ENCODE data around the gene DGLUCY. TPM values are rescaled to one million over a fixed set of nuclear protein-coding genes. Genes with fewer than 3 reads are reported as not detected.

DGLUCY gene
- total RNA-seq, 1 experiment from 2014 or later = 26.7 TPM

- ChIA-PET POLR2A (ENCODE audit: low non-redundant PET) (no interaction called here), CTCF (no interaction called here)
- intact Hi-C loops (cut with micrococcal nuclease; ENCODE audit: unreplicated experiment) = no loop called here
- no peak overlapping the region for H3K27ac ChIP-seq (ENCODE audit: low read depth, low read length, poor library complexity, severe bottlenecking)
- TF ChIP-seq, protein P1, sequence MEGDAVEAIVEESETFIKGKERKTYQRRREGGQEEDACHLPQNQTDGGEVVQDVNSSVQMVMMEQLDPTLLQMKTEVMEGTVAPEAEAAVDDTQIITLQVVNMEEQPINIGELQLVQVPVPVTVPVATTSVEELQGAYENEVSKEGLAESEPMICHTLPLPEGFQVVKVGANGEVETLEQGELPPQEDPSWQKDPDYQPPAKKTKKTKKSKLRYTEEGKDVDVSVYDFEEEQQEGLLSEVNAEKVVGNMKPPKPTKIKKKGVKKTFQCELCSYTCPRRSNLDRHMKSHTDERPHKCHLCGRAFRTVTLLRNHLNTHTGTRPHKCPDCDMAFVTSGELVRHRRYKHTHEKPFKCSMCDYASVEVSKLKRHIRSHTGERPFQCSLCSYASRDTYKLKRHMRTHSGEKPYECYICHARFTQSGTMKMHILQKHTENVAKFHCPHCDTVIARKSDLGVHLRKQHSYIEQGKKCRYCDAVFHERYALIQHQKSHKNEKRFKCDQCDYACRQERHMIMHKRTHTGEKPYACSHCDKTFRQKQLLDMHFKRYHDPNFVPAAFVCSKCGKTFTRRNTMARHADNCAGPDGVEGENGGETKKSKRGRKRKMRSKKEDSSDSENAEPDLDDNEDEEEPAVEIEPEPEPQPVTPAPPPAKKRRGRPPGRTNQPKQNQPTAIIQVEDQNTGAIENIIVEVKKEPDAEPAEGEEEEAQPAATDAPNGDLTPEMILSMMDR (conservative IDR thresholded peaks at IDR 0.05; ENCODE audit: low read depth, low read length) = no peak
- H3K4me3 ChIP-seq (ENCODE audit: low read depth, low read length, poor library complexity, severe bottlenecking) = no peak overlapping the region
- DNase-seq (ENCODE audit: low spot score) = no peak
- peaks cover 23% of the 10 kb centered on the region for H3K36me3 ChIP-seq (ENCODE audit: insufficient read depth, low read length, poor library complexity, severe bottlenecking)
- no peaks in the 10 kb centered on the region for H3K4me1 ChIP-seq (ENCODE audit: insufficient read depth, low read length, poor library complexity, severe bottlenecking)
- no peaks in the 10 kb centered on the region for H3K9me3 ChIP-seq (ENCODE audit: low read depth, low read length, poor library complexity, severe bottlenecking)
- BruUV-seq (replicated peaks) = no TSS peak
- no peaks in the 10 kb centered on the region for H3K27me3 ChIP-seq (replicated peaks; ENCODE audit: insufficient read depth, low read depth, low read length, poor library complexity)
These were observed 160.0 kb downstream of the DGLUCY start for GRCh38 chr14:91273885-91274273.

DNA sequence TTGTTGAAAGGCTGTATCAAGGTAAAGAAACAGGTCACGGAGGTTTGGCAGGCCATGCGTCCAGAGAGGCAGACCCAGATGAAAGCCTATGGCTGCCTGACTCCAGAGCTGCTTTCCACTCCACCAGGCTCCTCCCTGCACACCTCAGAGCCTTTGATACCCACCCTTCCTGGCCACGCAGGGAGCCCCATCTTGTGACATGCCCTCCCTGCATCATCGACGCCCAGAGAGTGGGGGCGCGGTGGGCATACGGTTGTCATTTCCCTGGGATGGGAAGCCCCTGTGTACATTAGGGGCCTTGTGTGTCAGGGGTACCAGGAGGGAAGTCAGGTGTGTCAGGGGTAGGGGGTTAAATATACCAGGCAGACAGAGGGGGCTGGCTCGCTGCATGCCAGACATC, 160.9 kb downstream of the DGLUCY start:
- Histone ChIP-seq H3K4me1 (ENCODE audit: insufficient read depth, low read length, poor library complexity, severe bottlenecking) (no peaks in the 10 kb centered on the region), H3K9me3 (ENCODE audit: low read depth, low read length, poor library complexity, severe bottlenecking) (no peaks in the 10 kb centered on the region), H3K4me3 (ENCODE audit: low read depth, low read length, poor library complexity, severe bottlenecking) (no peak overlapping the region), H3K27ac (ENCODE audit: low read depth, low read length, poor library complexity, severe bottlenecking) (no peak overlapping the region), H3K27me3 (replicated peaks; ENCODE audit: insufficient read depth, low read depth, low read length, poor library complexity) (no peaks in the 10 kb centered on the region), H3K36me3 (ENCODE audit: insufficient read depth, low read length, poor library complexity, severe bottlenecking) (peaks cover 31% of the 10 kb centered on the region)
- no peak for DNase-seq (ENCODE audit: low spot score)
- intact Hi-C loops (cut with micrococcal nuclease; ENCODE audit: unreplicated experiment) = no loop called here
- ChIA-PET CTCF (interaction anchor here (0.6 kb wide), 1 partner anchor 10 kb away, joined by 4 read pairs; no protein-coding TSS in a partner anchor), POLR2A (ENCODE audit: low non-redundant PET) (no interaction called here)
- BruUV-seq (replicated peaks) = no TSS peak
- no peak for TF ChIP-seq EZH2 (IDR thresholded peaks at IDR 0.05; ENCODE audit: borderline replicate concordance, low read depth, low read length, poor library complexity, severe bottlenecking)
- TF ChIP-seq, protein P1 (conservative IDR thresholded peaks at IDR 0.05; ENCODE audit: low read depth, low read length) = no peak

Other genes starting within 250 kb of the DGLUCY start
- gene RPS6KA5, start 53.4 kb upstream of the DGLUCY start, total RNA-seq (2021) = 7.6 and 7.9 TPM in 2 replicates
- 0.15 and 0.30 TPM in 2 replicates for gene GPR68, start 130.6 kb downstream of the DGLUCY start, total RNA-seq (2021)